ENCODE data around the gene SLC25A43.
"Not testable (repeated sequence)": the region's sequence is repeated elsewhere in the genome, so short reads cannot be mapped to it uniquely, and the experiment has no call there.

Gene SLC25A43

DNA sequence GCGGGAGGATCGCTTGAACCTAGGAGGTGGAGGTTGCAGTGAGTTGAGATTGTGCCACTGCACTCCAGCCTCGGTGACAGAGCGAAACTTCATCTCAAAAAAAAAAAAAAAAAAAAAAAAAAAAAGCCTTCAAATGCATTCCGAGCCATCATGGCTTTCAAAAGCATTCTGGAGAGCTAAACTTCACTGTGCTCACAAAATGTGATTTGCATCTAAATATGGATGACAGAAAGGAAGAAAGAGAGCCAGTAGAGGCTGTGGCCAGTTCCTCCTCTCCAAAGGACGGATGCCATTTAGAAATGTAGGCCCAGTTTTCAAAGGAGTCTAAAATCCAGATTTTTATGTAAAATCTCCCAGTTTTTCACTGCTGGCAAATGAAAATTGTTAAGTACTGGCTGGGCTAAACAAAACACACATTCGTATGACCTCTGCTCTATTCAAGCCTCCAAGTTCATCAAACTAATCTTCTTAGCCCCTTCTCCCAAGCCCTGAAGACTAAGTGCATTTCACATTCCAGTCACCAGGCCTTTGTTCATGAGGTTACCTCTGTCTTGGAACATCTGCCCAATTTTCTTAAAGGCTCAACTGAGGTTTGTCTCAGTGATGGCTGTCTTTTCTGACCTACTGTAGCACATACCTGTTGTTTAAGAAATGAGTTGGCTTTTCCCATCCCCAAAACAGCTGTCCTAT lies 22.0 kb downstream of the SLC25A43 start:
- TF ChIP-seq, protein P1, sequence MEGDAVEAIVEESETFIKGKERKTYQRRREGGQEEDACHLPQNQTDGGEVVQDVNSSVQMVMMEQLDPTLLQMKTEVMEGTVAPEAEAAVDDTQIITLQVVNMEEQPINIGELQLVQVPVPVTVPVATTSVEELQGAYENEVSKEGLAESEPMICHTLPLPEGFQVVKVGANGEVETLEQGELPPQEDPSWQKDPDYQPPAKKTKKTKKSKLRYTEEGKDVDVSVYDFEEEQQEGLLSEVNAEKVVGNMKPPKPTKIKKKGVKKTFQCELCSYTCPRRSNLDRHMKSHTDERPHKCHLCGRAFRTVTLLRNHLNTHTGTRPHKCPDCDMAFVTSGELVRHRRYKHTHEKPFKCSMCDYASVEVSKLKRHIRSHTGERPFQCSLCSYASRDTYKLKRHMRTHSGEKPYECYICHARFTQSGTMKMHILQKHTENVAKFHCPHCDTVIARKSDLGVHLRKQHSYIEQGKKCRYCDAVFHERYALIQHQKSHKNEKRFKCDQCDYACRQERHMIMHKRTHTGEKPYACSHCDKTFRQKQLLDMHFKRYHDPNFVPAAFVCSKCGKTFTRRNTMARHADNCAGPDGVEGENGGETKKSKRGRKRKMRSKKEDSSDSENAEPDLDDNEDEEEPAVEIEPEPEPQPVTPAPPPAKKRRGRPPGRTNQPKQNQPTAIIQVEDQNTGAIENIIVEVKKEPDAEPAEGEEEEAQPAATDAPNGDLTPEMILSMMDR (IDR thresholded peaks at IDR 0.05; ENCODE audit: low read depth, low read length, missing control alignments): no peak
- DNase-seq (ENCODE audit: extremely low read depth, low read depth): no peak
- H3K4me3 ChIP-seq (replicated peaks; ENCODE audit: low read depth, low read length): no peak overlapping the region

DNA sequence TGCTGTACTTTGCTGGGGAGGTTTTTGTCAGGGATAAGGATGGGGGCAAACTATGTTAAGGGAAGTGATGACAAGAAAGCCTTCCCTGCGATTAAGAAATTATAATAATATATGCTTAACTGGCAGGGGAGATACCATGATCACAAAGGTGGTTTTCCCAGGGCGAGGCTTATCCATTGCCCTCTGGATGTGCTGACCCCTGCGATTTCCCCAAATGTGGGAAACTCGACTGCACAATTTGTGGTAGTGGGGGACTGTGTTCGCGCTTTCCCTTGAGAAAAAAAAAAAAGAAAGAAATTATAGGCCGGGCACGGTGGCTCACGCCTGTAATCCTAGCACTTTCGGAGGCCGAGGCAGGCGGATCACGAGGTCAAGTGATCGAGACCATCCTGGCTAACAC lies 24.5 kb downstream of the SLC25A43 start:
- TF ChIP-seq, protein P1 (IDR thresholded peaks at IDR 0.05; ENCODE audit: low read depth, low read length, missing control alignments): no peak
- DNase-seq (ENCODE audit: extremely low read depth, low read depth): no peak
- H3K4me3 ChIP-seq (replicated peaks; ENCODE audit: low read depth, low read length): no peak overlapping the region

DNA sequence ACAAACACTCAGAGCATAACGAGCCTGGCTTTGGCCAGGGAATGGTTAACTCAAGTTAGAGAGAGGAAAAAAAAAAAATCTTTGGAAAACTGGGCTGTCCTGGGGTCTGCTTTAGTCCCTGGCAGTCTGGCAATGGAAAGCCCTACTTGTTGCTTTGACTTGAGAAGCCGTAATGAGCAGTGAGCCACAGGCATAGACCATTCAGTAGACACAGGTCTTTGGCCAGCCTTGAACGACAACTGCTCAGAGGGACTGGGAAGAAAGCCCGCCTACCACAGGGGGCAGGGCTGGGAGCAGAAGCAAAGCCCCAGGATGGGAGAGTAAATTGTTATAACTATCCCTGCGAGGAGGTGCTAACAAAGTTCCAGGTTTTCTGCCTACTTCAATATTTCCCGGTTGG lies 25.9 kb downstream of the SLC25A43 start:
- H3K4me3 ChIP-seq (replicated peaks; ENCODE audit: low read depth, low read length): no peak overlapping the region
- TF ChIP-seq, protein P1 (IDR thresholded peaks at IDR 0.05; ENCODE audit: low read depth, low read length, missing control alignments): no peak
- DNase-seq (ENCODE audit: extremely low read depth, low read depth): no peak

DNA sequence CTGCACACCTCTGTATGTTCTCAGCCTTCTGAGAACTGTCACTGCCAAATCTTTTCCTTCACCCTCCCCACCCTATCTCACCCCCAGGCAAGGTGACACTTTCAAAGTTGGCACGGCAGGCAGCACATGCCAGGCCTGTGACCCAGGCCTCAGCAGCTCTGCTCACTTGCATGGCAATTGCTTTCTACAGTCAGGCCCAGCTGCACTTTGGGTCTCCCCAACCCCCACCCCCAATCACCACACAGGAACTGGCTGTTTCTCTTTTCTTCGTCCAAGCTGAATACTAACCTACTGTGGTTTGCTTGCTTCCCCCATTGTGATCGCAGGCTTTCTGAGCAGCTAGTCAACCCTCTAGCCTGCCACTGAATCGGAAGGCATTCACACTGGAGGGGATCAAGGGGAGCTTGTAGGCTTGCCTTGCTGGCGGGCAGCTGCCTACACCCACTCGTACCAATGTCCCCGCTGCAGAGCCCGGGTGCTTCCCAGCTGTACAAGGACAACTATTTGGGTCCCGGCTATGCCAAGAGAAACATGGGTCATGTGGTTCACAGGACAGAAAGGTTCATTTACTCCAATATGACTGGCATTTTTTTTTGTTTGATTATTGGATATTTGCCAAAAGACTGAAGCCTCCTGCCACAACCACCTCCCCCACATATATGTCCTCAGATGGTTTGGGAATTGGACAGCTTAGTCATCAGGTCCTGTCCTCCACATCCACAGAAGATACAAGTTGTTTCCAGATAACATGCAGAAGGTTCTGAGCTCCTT lies 28.1 kb downstream of the SLC25A43 start:
- H3K4me3 ChIP-seq (replicated peaks; ENCODE audit: low read depth, low read length): no peak overlapping the region
- TF ChIP-seq, protein P1 (IDR thresholded peaks at IDR 0.05; ENCODE audit: low read depth, low read length, missing control alignments): no peak

DNA sequence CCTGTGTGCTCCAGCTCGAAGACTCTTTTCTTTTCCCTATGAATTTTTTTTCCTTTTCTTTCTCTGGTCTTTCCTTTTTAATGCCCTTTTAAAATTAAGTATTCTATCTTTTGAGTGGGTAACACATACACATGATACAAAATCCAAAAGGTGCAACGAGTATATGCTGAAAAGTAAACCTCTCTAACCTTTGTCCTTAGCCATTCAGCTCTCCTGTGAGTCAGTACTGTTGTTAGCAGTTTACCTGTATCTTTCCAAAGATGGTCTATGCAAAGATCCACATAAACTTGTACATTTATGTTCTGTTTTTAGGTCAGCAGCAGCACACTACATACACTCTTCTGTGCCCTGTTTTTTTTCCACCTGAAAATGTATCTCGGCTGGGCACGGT lies 28.7 kb downstream of the SLC25A43 start:
- TF ChIP-seq, protein P1 (IDR thresholded peaks at IDR 0.05; ENCODE audit: low read depth, low read length, missing control alignments): no peak
- H3K4me3 ChIP-seq (replicated peaks; ENCODE audit: low read depth, low read length): no peak overlapping the region
- DNase-seq (ENCODE audit: extremely low read depth, low read depth): no peak

More for the DNA sequence above, 28.1 kb downstream of the SLC25A43 start:
- no peak for DNase-seq (ENCODE audit: extremely low read depth, low read depth)

DNA sequence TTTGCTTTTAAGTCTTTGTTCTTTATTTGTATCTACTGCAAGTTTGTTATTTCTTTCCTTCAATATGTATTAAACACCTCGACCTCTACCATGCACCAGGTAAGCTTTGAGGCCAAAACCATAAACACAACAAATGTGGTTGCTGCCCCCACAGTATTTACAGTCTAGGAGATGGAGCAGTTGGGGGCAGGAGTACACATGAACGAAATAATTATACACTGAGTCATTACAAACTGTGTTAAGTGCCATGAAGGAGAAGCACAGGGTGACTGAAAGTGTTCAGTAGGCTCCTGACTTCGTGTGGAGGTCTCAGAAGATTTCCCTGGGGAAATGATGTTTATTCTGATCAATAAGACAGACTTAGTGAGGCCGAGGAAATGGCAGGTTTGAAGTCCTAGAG lies 30.3 kb downstream of the SLC25A43 start:
- TF ChIP-seq, protein P1 (IDR thresholded peaks at IDR 0.05; ENCODE audit: low read depth, low read length, missing control alignments): no peak
- no peak for DNase-seq (ENCODE audit: extremely low read depth, low read depth)
- H3K4me3 ChIP-seq (replicated peaks; ENCODE audit: low read depth, low read length): no peak overlapping the region

DNA sequence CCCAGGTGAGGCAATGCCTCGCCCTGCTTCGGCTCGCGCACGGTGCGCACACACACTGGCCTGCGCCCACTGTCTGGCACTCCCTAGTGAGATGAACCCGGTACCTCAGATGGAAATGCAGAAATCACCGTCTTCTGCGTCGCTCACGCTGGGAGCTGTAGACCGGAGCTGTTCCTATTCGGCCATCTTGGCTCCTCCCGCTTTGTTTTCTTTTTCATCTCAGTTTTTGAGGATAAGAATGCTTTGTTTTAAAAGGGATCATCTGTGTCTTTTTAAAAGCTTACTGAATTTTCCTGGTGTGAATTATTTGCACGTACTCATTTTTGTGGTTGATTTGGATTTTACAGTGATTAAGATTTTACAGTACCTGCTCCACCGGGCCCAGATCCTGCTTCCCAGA lies 42.2 kb downstream of the SLC25A43 start:
- H3K4me3 ChIP-seq (replicated peaks; ENCODE audit: low read depth, low read length); DNase-seq (ENCODE audit: extremely low read depth, low read depth): not testable (repeated sequence)

Measured in HFF-Myc (cell line).